HepG2 (cell line): ENCODE measurements around the gene ANAPC2. TPM values are rescaled to one million over a fixed set of nuclear protein-coding genes. Genes with fewer than 3 reads are reported as not detected.

ENCODE experiments used
- AGO2 ChIP-seq: fragments of 200-400 bp; formaldehyde crosslinking; optimal IDR thresholded peaks from 2 replicates; pipeline ENCODE3; 2017; ENCODE audit warnings: mild to moderate bottlenecking, low read depth, low read length, moderate library complexity
- DMAP1 ChIP-seq: IDR thresholded peaks from 2 replicates; pipeline ENCODE4 v1.6.1; 2016
- FOXO4 ChIP-seq: sonication (generic); formaldehyde crosslinking; conservative IDR thresholded peaks from 2 replicates; pipeline ENCODE4 v1.8.1; 2023; ENCODE audit warnings: missing genetic modification reagents
- HIVEP1 ChIP-seq: sonication (generic); formaldehyde crosslinking; IDR thresholded peaks from 2 replicates; pipeline ENCODE4 v1.4.0; 2020; ENCODE audit warnings: mild to moderate bottlenecking, missing genetic modification reagents
- IRF2 ChIP-seq: IDR thresholded peaks from 2 replicates; pipeline ENCODE4 v1.6.1; 2018; ENCODE audit warnings: missing genetic modification reagents, missing compliant biosample characterization
- JUNB ChIP-seq: sonication (generic); formaldehyde crosslinking; IDR thresholded peaks from 2 replicates; pipeline ENCODE4 v1.8.0; 2022; ENCODE audit warnings: missing genetic modification reagents, mild to moderate bottlenecking, borderline replicate concordance
- POLR2G ChIP-seq: fragments of 200-400 bp; formaldehyde crosslinking; IDR thresholded peaks from 2 replicates; pipeline ENCODE4 v1.6.1; 2018; ENCODE audit warnings: mild to moderate bottlenecking, low read depth, low read length, moderate library complexity
- RARA ChIP-seq: IDR thresholded peaks from 2 replicates; pipeline ENCODE4 v1.6.1; 2016; ENCODE audit warnings: missing genetic modification reagents, missing compliant biosample characterization
- SOX13 ChIP-seq, 3 experiments: fragments of 450-650 bp in 1 of 3; sonication (generic) in 1 of 3; formaldehyde crosslinking in 1 of 3; IDR thresholded peaks in 2 of 3; conservative IDR thresholded peaks in 1 of 3; 2 replicates each; pipeline versions ENCODE4 v1.5.0 to v1.6.1; 2016 to 2020; ENCODE audit warnings: antibody characterized with exemption in 1 of 3, mild to moderate bottlenecking in 1 of 3, missing compliant biosample characterization in 1 of 3, missing genetic modification reagents in 1 of 3, moderate library complexity in 1 of 3
- TFE3 ChIP-seq: IDR thresholded peaks from 2 replicates; pipeline ENCODE4 v1.6.1; 2016
- THAP11 ChIP-seq: IDR thresholded peaks from 2 replicates; pipeline ENCODE4 v1.6.1; 2016; ENCODE audit warnings: missing biosample characterization, missing genetic modification reagents
- ZBTB10 ChIP-seq: sonication (generic); formaldehyde crosslinking; IDR thresholded peaks from 2 replicates; pipeline ENCODE4 v1.4.0; 2020; ENCODE audit warnings: missing genetic modification reagents, borderline replicate concordance
- ZC3H13 ChIP-seq: sonication (generic); formaldehyde crosslinking; IDR thresholded peaks from 2 replicates; pipeline ENCODE4 v1.8.1; 2023; ENCODE audit warnings: mild to moderate bottlenecking, missing genetic modification reagents, moderate library complexity
- ZFP37 ChIP-seq: sonication (generic); formaldehyde crosslinking; IDR thresholded peaks from 2 replicates; pipeline ENCODE4 v1.4.0; 2020; ENCODE audit warnings: missing genetic modification reagents, borderline replicate concordance
- ZNF224 ChIP-seq: sonication (generic); formaldehyde crosslinking; IDR thresholded peaks from 2 replicates; pipeline ENCODE4 v1.5.0; 2020; ENCODE audit warnings: mild to moderate bottlenecking, missing genetic modification reagents
- ZNF281 ChIP-seq: sonication (generic); formaldehyde crosslinking; IDR thresholded peaks from 2 replicates; pipeline ENCODE4 v1.4.0; 2020; ENCODE audit warnings: missing genetic modification reagents, borderline replicate concordance
- ZNF292 ChIP-seq: sonication (generic); formaldehyde crosslinking; IDR thresholded peaks from 2 replicates; pipeline ENCODE4 v1.8.1; 2022; ENCODE audit warnings: mild to moderate bottlenecking, low read depth, missing genetic modification reagents, borderline replicate concordance
- ZNF549 ChIP-seq: sonication (generic); formaldehyde crosslinking; IDR thresholded peaks from 2 replicates; pipeline ENCODE4 v1.5.0; 2020; ENCODE audit warnings: missing genetic modification reagents
- ZNF713 ChIP-seq: sonication (generic); formaldehyde crosslinking; IDR thresholded peaks from 2 replicates; pipeline ENCODE4 v1.4.0; 2020; ENCODE audit warnings: mild to moderate bottlenecking, missing genetic modification reagents
- ZNF883 ChIP-seq: sonication (generic); formaldehyde crosslinking; IDR thresholded peaks from 2 replicates; pipeline ENCODE4 v1.5.1; 2020; ENCODE audit warnings: mild to moderate bottlenecking, missing genetic modification reagents; ENCODE audit errors: not compliant biosample characterization
- ZSCAN21 ChIP-seq: sonication (generic); formaldehyde crosslinking; IDR thresholded peaks from 2 replicates; pipeline ENCODE4 v1.8.0; 2022; ENCODE audit warnings: mild to moderate bottlenecking, missing genetic modification reagents, moderate library complexity, borderline replicate concordance
- polyA plus RNA-seq, 8 experiments: library from polyadenylated mRNA; depleted of rRNA in 3 of 8; stranded (reverse) in 7 of 8; unstranded in 1 of 8; fragments of >200 nt; fragmentation: Illumina TruSeq in 4 of 8; extraction: Trizol in 4 of 8; gene quantifications; 2 replicates each; pipeline versions ENCODE4 v1.2.1 to v1.2.3, GENCODE V29; 2011 to 2016; ENCODE audit warnings: low read depth in 4 of 8, missing spikeins in 1 of 8, mixed read lengths in 1 of 8; ENCODE audit not compliant: insufficient read depth in 1 of 8
- total RNA-seq, 5 experiments: library from RNA; depleted of rRNA; stranded (reverse); fragments of >200 nt; fragmentation: Illumina TruSeq; extraction: Trizol; gene quantifications; 2 replicates each; pipeline ENCODE4 v1.2.3, GENCODE V29; 2016; ENCODE audit warnings: low read depth in 1 of 5

ANAPC2 gene
- total and polyA plus RNA-seq, 2 of the 13 experiments (the other 11 are each of a cell fraction or from before 2014, with no cell fraction given), result 12.3 to 15.4 TPM

GRCh38 chr9:137218754-137219271, 30.5 kb upstream of the ANAPC2 start (continued):
- TF ChIP-seq ZFP37 (CRISPR knock-in tag) (peak; percentile 70; the same call in 1 of the 2 replicates), ZNF224 (CRISPR knock-in tag) (peak; percentile 64; the same call in 1 of the 2 replicates), SOX13 (IDR thresholded peaks at IDR 0.05) (no peak), SOX13 (CRISPR knock-in tag; conservative IDR thresholded peaks at IDR 0.05 in 1 of 2, IDR thresholded peaks at IDR 0.05 in 1 of 2) (peak in 1 of 2 experiments; percentile 54; a peak in 1 of 4 replicates), ZNF713 (CRISPR knock-in tag) (no peak), ZNF549 (CRISPR knock-in tag) (no peak), DMAP1 (peak; percentile 51; the same call in 1 of the 2 replicates), ZC3H13 (CRISPR knock-in tag) (peak; percentile 86), ZBTB10 (CRISPR knock-in tag) (peak; percentile 56; the same call in 1 of the 2 replicates), FOXO4 (CRISPR knock-in tag) (no peak), IRF2 (CRISPR knock-in tag) (peak; percentile 76; the same call in 1 of the 2 replicates), ZNF281 (peak; percentile 71; the same call in 1 of the 2 replicates), ZNF883 (no peak), AGO2 (peak; percentile 15), TFE3 (CRISPR knock-in tag) (no peak), THAP11 (CRISPR knock-in tag) (peak; percentile 39; the same call in 1 of the 2 replicates), RARA (CRISPR knock-in tag) (peak; percentile 76), POLR2G (peak; percentile 71), ZNF292 (peak; percentile 37; the same call in 1 of the 2 replicates), JUNB (CRISPR knock-in tag) (peak; percentile 86), HIVEP1 (0 out of 2 replicates have a peak, but pooled peaks have one; percentile 30), ZSCAN21 (CRISPR knock-in tag) (peak; percentile 79; the same call in 1 of the 2 replicates)
